ENCODE measurements around the gene ZNF778.
"Not testable (repeated sequence)": the region's sequence is repeated elsewhere in the genome, so short reads cannot be mapped to it uniquely, and the experiment has no call there.

ZNF778 gene

GRCh38 chr16:89219365-89219764 is 1.9 kb downstream of the ZNF778 start:
- DNase-seq = no peak

GRCh38 chr16:89221604-89222003 is 4.1 kb downstream of the ZNF778 start:
- no peak for DNase-seq

- DNase-seq = no peak
Observed at GRCh38 chr16:89222931-89223330, 5.4 kb downstream of the ZNF778 start.

GRCh38 chr16:89224665-89225064 is 7.2 kb downstream of the ZNF778 start:
- DNase-seq = no peak

- no peak for DNase-seq
Observed at GRCh38 chr16:89230255-89230654, 12.8 kb downstream of the ZNF778 start.

- DNase-seq = no peak
Observed at GRCh38 chr16:89232107-89232506, 14.6 kb downstream of the ZNF778 start.

GRCh38 chr16:89233678-89234490 is 16.4 kb downstream of the ZNF778 start:
- no peak for DNase-seq

- no peak for DNase-seq
Observed at GRCh38 chr16:89237733-89238132, 20.2 kb downstream of the ZNF778 start.

- no peak for DNase-seq
Observed at GRCh38 chr16:89241187-89242007, 23.9 kb downstream of the ZNF778 start.

GRCh38 chr16:89242795-89243200 is 25.3 kb downstream of the ZNF778 start:
- no peak for DNase-seq

GRCh38 chr16:89243664-89244063 is 26.2 kb downstream of the ZNF778 start:
- DNase-seq = no peak

- DNase-seq = not testable (repeated sequence)
Observed at GRCh38 chr16:89244264-89244663, 26.8 kb downstream of the ZNF778 start.

GRCh38 chr16:89244754-89245153 is 27.3 kb downstream of the ZNF778 start:
- DNase-seq = no peak

GRCh38 chr16:89246383-89246902 is 28.9 kb downstream of the ZNF778 start:
- no peak for DNase-seq

- DNase-seq = peak; percentile 6
Observed at GRCh38 chr16:89246903-89247733, 29.6 kb downstream of the ZNF778 start.

GRCh38 chr16:89247734-89248075 is 30.2 kb downstream of the ZNF778 start:
- not testable (repeated sequence) for DNase-seq

GRCh38 chr16:89248196-89248982 is 30.9 kb downstream of the ZNF778 start:
- no peak for DNase-seq

GRCh38 chr16:89253548-89254287 is 36.2 kb downstream of the ZNF778 start:
- no peak for DNase-seq

GRCh38 chr16:89256651-89257254 is 39.2 kb downstream of the ZNF778 start:
- DNase-seq = peak; percentile 7

GRCh38 chr16:89257281-89257731 is 39.8 kb downstream of the ZNF778 start:
- no peak for DNase-seq
